Jurkat, Clone E6-1 (cell line): ENCODE measurements around the gene ZBTB7C.

Experiments used
- DNase-seq: peaks from one replicate; pipeline ENCODE4 v3.0.0-alpha.2; 2011; ENCODE audit warnings: low read depth, low spot score
- H3K4me3 ChIP-seq: 2 replicates; pipeline ENCODE4 v1.5.1; 2011; ENCODE audit warnings: mild to moderate bottlenecking, low read length, control low read depth, moderate library complexity

The ZBTB7C gene

GRCh38 chr18:48100165-48100575 is 309.0 kb downstream of the ZBTB7C start:
- no peak overlapping the region for H3K4me3 ChIP-seq
- no peak for DNase-seq

- no peak overlapping the region for H3K4me3 ChIP-seq
- no peak for DNase-seq
These were observed 309.6 kb downstream of the ZBTB7C start for GRCh38 chr18:48099481-48100164.

GRCh38 chr18:48098538-48098937 is 310.6 kb downstream of the ZBTB7C start:
- DNase-seq: no peak
- H3K4me3 ChIP-seq: no peak overlapping the region

GRCh38 chr18:48098007-48098406 is 311.2 kb downstream of the ZBTB7C start:
- H3K4me3 ChIP-seq: no peak overlapping the region
- DNase-seq: no peak

DNA sequence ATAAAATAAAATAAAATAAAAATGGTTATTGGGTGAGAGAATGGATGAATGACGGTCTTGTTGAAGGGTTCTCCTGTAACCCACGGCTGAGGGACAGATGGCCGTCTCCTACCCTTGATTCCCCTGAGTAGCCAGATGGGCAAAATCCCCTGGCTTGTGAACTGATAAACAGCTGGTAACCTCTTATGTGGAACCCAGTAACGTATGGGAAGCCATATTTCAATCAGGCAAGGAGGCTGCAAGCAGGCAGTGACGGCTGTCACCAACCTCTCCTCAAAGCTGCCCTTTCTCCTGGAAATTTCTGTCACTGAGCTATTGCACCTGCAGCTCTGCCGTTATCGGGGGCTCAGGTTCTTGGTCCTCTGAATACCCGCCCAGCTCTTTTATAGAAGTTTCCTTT is 313.5 kb downstream of the ZBTB7C start:
- no peak overlapping the region for H3K4me3 ChIP-seq
- no peak for DNase-seq

- no peak for DNase-seq
- H3K4me3 ChIP-seq: no peak overlapping the region
These were observed 316.1 kb downstream of the ZBTB7C start for GRCh38 chr18:48093104-48093503.

DNA sequence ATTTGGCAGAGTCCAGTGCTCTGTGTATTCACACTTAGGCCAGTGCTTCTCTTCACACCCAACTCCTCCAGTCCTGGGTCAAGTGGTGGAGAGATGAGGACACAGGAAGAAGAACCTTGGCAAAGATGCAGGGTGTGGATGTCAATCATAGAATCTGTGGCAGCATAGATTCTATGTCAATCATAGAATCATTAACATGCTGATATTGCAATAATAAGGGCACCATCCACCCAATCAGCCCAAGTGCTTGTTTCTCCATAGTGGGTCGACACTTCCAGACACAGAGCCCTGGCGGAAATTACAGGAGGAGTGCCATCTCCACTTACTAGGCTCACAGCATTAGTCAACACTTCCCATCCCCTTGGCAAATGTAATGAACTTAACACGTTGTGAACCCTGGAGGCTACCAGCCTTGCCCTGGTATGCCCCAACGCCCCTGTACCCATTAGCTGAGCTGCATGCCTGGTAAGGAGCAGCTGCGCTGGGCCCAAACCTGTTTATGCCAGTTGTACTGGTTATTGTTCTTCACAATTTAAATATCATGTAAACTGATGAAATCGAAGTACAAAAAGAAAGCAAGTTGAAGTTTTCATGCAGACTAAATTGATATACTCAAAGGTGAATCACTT is 317.2 kb downstream of the ZBTB7C start:
- DNase-seq: no peak
- H3K4me3 ChIP-seq: no peak overlapping the region

DNA sequence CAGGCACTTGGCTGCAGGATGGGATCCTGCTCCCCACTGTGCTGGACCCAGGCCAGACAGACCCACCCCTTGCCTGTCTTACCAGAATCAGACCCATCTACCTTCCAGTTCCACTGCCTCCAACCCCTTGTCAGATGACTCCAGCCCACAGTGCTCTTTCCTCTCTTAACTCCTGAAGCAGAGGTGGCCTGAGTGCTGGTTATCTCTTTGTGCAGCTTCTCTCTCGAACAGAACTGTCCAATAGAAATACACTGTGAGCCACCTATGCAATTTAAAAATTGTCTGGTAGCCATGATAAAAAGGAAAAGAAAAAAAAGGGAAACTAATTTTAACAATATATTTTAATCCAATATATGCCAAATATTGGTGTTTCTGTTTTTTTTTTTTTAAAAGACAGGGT is 318.5 kb downstream of the ZBTB7C start:
- H3K4me3 ChIP-seq: no peak overlapping the region
- no peak for DNase-seq

- no peak overlapping the region for H3K4me3 ChIP-seq
- no peak for DNase-seq
These were observed 319.2 kb downstream of the ZBTB7C start for GRCh38 chr18:48090021-48090420.

- no peak for DNase-seq
These were observed 323.2 kb downstream of the ZBTB7C start for GRCh38 chr18:48085781-48086487.

GRCh38 chr18:48084858-48085257 is 324.3 kb downstream of the ZBTB7C start:
- H3K4me3 ChIP-seq: no peak overlapping the region
- DNase-seq: no peak

More at GRCh38 chr18:48085781-48086487, 323.2 kb downstream of the ZBTB7C start:
- H3K4me3 ChIP-seq: no peak overlapping the region

- no peak for DNase-seq
These were observed 325.0 kb downstream of the ZBTB7C start for GRCh38 chr18:48084041-48084757.

DNA sequence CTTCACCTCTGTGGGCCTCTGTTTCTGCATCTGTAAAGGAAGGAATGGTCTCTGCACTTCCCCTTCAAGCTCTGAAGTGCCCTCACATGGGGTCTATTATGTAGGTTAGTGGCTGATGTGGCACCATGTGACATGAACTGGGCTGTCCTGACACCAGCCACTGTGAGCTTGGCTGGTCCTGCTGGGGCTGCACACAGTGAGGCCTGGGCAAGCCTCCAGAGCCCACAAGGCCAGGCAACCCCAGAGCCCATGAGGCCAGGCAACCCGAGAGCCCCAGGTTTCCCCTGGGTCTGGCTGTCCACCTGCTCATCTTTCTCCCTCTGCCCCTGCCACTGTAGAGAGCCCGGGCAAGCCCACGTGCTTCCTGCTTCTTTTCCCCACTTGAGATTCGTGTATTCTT is 328.6 kb downstream of the ZBTB7C start:
- H3K4me3 ChIP-seq: no peak overlapping the region
- no peak for DNase-seq

More at GRCh38 chr18:48084041-48084757, 325.0 kb downstream of the ZBTB7C start:
- H3K4me3 ChIP-seq: no peak overlapping the region

GRCh38 chr18:48079885-48080284 is 329.3 kb downstream of the ZBTB7C start:
- no peak overlapping the region for H3K4me3 ChIP-seq
- no peak for DNase-seq

DNA sequence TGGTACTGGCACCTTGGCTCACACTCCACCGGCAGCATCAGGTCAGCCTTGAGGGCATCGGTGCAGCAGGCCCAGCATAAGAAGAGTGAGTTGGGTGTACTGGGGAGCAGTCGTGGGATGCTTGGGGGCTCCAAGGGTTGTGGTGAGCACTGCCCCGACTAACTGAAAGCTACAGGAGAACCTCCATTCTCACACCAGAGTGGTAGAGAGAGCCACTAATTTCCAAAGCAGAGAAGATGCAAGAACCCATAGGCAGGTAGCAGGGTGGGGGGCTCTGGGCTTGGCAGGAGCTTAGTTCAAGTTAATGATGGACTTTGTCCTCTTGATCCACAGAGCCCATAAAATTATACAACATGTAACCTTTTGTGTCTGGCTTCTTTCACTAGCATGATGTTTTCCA is 330.7 kb downstream of the ZBTB7C start:
- DNase-seq: no peak
- H3K4me3 ChIP-seq: no peak overlapping the region

DNA sequence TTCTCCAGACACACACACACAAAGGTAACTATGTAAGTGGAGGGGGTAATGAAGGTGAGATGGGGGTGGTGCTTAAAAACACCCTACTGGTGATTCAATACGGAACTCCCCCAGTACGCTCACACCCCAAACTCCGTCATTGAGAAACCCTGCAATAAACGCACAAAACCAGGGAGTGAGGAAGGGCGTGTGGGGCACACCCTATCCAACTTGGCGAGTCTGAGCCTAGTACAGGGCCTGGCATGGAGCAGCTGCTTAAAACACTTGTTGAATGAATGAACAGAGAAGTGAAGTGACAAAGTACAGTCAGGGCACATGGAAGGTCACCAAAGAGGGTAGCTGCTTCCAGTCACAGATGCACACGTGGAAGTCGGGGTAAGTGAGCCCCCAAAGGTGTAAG is 331.9 kb downstream of the ZBTB7C start:
- H3K4me3 ChIP-seq: no peak overlapping the region
- DNase-seq: no peak

DNA sequence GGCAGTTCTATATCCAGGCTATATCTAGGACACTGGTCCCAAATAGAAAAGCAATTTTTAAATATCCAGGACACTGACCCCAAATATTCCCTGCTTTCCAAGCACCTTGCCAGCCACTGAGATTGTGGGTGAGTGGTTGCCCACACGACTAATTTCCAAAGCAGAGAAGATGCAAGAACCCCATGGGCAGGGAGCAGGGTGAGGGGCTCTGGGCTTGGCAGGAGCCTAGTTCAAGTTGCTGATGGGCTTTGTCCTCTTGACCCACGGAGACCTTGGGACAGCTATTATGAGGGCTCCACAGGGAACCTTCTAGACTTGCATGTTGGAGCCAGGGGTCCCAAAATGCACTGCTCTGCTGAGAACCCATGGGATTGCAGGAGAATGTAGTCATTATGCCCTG is 332.7 kb downstream of the ZBTB7C start:
- DNase-seq: no peak
- no peak overlapping the region for H3K4me3 ChIP-seq

GRCh38 chr18:48075707-48076093 is 333.5 kb downstream of the ZBTB7C start:
- no peak overlapping the region for H3K4me3 ChIP-seq
- DNase-seq: no peak

DNA sequence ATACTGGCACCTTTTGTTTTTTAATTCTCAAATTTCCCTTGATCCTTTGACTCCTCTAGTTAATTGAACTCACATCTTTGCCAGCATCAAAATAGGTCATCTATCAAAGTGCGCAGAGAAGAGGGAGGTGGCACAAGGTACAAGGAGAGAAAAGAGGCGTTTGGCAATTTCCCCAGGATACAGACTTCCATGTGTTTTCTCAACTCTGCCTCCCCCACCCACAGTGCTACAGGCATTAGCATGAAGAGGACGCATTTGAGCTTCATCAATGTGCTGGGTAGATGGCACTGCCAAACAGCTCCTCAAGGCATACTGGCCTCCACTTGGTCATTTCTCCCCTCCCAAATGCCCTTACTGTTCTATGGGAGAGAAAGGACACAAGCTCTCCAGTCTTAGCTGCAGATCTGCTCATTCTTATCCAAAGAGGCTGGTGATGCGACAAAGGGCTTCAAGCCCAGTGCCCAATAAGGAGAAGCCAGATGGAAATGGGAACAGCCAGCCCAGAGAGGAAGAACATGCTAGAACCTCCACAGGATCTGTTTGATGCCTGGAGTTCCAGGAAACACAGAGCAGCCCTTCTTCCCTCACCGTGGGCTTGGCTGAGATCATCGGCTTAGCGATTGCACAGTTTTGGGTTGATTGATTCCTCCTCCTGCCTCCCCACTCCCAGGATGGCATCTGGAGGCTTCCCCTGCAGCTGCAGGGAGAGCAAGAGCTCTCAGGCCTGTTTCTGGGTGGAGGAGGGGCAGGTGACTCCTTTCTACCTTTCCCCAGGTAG is 334.1 kb downstream of the ZBTB7C start:
- no peak overlapping the region for H3K4me3 ChIP-seq

More for the DNA sequence above, 334.1 kb downstream of the ZBTB7C start:
- no peak for DNase-seq
